ENCODE measurements around the gene ANKS6. TPM values are rescaled to one million over a fixed set of nuclear protein-coding genes. Genes with fewer than 3 reads are reported as not detected.

Gene ANKS6
- total and polyA plus RNA-seq, 9 of the 15 experiments (the other 6 are each of a cell fraction or from before 2014, with no cell fraction given) = 9.9 to 74.5 (median 36.9) TPM

DNA sequence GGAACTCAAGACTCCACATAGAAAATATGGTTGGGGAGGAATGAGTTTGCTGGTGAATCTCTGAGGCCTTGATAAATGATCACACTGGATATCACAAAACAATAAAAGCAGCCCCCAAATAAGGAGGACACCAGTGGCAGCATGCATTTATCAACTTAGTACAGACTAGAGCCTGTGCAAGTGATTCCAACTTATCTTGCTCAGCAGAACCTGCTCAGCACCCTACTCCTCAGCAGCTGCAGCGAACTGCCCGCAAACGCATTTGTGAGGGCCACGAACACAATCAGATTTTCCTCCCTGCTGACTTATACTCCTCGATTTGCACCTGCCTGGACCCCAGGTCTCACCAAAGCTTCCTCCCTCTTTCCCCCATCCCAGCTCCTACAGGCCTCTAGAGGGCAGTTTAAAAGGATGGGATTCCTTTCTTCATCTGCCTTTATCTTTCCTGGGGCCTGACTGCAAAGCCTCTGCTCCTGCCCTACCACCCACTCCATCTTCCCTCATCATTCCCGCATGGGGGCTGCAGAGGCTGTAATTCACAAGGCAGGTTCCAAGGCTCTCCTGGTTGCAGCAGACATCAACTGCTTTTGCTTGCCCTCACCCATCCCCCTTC lies 41.2 kb downstream of the ANKS6 start (continued):
- TF ChIP-seq MAZ (CRISPR knock-in tag; conservative IDR thresholded peaks at IDR 0.05 in 1 of 2, IDR thresholded peaks at IDR 0.05 in 1 of 2) = no peak
- no peak for TF ChIP-seq DNMT1 (IDR thresholded peaks at IDR 0.05)
- TF ChIP-seq TEAD4 (IDR thresholded peaks at IDR 0.05; ENCODE audit: low read length) = peak; percentile 54
- no peak for TF ChIP-seq TEAD4 (CRISPR knock-in tag; IDR thresholded peaks at IDR 0.05; ENCODE audit: borderline replicate concordance)
- TF ChIP-seq, protein P1, sequence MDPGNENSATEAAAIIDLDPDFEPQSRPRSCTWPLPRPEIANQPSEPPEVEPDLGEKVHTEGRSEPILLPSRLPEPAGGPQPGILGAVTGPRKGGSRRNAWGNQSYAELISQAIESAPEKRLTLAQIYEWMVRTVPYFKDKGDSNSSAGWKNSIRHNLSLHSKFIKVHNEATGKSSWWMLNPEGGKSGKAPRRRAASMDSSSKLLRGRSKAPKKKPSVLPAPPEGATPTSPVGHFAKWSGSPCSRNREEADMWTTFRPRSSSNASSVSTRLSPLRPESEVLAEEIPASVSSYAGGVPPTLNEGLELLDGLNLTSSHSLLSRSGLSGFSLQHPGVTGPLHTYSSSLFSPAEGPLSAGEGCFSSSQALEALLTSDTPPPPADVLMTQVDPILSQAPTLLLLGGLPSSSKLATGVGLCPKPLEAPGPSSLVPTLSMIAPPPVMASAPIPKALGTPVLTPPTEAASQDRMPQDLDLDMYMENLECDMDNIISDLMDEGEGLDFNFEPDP (CRISPR knock-in tag; IDR thresholded peaks at IDR 0.05) = no peak
- no peak for TF ChIP-seq ZNF695 (CRISPR knock-in tag; IDR thresholded peaks at IDR 0.05)
- TF ChIP-seq CBFA2T2 (conservative IDR thresholded peaks at IDR 0.05) = peak; percentile 77
- no peak for TF ChIP-seq ZNF431 (CRISPR knock-in tag; IDR thresholded peaks at IDR 0.05)
- TF ChIP-seq MAFK (IDR thresholded peaks at IDR 0.05; ENCODE audit: low read length) = no peak
- no peak for TF ChIP-seq ZNF76 (CRISPR knock-in tag; IDR thresholded peaks at IDR 0.05; ENCODE audit: borderline replicate concordance)
- no peak for TF ChIP-seq XRCC5 (IDR thresholded peaks at IDR 0.05; ENCODE audit: low read depth, low read length)
- TF ChIP-seq TCF3 (CRISPR knock-in tag; IDR thresholded peaks at IDR 0.05) = peak; percentile 87
- no peak for TF ChIP-seq BCL6 (CRISPR knock-in tag; IDR thresholded peaks at IDR 0.05)
- TF ChIP-seq GTF2B (IDR thresholded peaks at IDR 0.05; ENCODE audit: extremely low read depth, insufficient read length) = no peak
- TF ChIP-seq, protein P2, sequence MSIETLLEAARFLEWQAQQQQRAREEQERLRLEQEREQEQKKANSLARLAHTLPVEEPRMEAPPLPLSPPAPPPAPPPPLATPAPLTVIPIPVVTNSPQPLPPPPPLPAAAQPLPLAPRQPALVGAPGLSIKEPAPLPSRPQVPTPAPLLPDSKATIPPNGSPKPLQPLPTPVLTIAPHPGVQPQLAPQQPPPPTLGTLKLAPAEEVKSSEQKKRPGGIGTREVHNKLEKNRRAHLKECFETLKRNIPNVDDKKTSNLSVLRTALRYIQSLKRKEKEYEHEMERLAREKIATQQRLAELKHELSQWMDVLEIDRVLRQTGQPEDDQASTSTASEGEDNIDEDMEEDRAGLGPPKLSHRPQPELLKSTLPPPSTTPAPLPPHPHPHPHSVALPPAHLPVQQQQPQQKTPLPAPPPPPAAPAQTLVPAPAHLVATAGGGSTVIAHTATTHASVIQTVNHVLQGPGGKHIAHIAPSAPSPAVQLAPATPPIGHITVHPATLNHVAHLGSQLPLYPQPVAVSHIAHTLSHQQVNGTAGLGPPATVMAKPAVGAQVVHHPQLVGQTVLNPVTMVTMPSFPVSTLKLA (conservative IDR thresholded peaks at IDR 0.05) = no peak

All from K562 (cell line).